HG03025 (cell line): Measurements from ENCODE around the gene DLST.

ENCODE experiments used
- ATAC-seq: cut with Tn5 transposase; IDR thresholded peaks from one replicate; pipeline ENCODE4 v1.9.1; 2021; ENCODE audit warnings: mild to moderate bottlenecking, moderate library complexity; ENCODE audit not compliant: unreplicated experiment, low FRiP score

The DLST gene

GRCh38 chr14:74951443-74952179 is 69.9 kb downstream of the DLST start:
- no peak for ATAC-seq

GRCh38 chr14:74952180-74952665 is 70.5 kb downstream of the DLST start:
- no peak for ATAC-seq

- ATAC-seq = no peak
These were observed 71.2 kb downstream of the DLST start for GRCh38 chr14:74952697-74953484.
